CD4-positive, alpha-beta T cell treated with Interleukin-6 at 100 ng/mL for 8 hours (primary cell): ENCODE measurements around the gene HOGA1.
"Not testable (repeated sequence)": the region's sequence is repeated elsewhere in the genome, so short reads cannot be mapped to it uniquely, and the experiment has no call there.

Experiments used
- DNase-seq: peaks from one replicate; pipeline ENCODE4 v3.0.0-alpha.2; 2020; ENCODE audit warnings: mixed read lengths, low spot score

HOGA1 gene

GRCh38 chr10:97554336-97554735 is 29.9 kb upstream of the HOGA1 start:
- not testable (repeated sequence) for DNase-seq

GRCh38 chr10:97555541-97555940 is 28.6 kb upstream of the HOGA1 start:
- not testable (repeated sequence) for DNase-seq

GRCh38 chr10:97560731-97561381 is 23.3 kb upstream of the HOGA1 start:
- not testable (repeated sequence) for DNase-seq

GRCh38 chr10:97561386-97562077 is 22.7 kb upstream of the HOGA1 start:
- not testable (repeated sequence) for DNase-seq

- not testable (repeated sequence) for DNase-seq
These were observed 21.9 kb upstream of the HOGA1 start for GRCh38 chr10:97562329-97562728.

- DNase-seq: no peak
These were observed 20.9 kb upstream of the HOGA1 start for GRCh38 chr10:97563337-97563736.

GRCh38 chr10:97564776-97565175 is 19.4 kb upstream of the HOGA1 start:
- DNase-seq: no peak

GRCh38 chr10:97566336-97566996 is 17.7 kb upstream of the HOGA1 start:
- DNase-seq: no peak

GRCh38 chr10:97567891-97568290 is 16.3 kb upstream of the HOGA1 start:
- no peak for DNase-seq

- DNase-seq: no peak
These were observed 13.9 kb upstream of the HOGA1 start for GRCh38 chr10:97570146-97570788.

GRCh38 chr10:97570789-97571471 is 13.3 kb upstream of the HOGA1 start:
- DNase-seq: no peak

GRCh38 chr10:97571622-97572021 is 12.6 kb upstream of the HOGA1 start:
- no peak for DNase-seq

GRCh38 chr10:97572214-97572989 is 11.8 kb upstream of the HOGA1 start, which contains the start of gene ANKRD2:
TSS of gene ANKRD2 (plus strand) at chr10:97572779. CDS start at chr10:97572789, 10 bp downstream.
- peak; percentile 31 for DNase-seq

GRCh38 chr10:97573021-97573420 is 11.2 kb upstream of the HOGA1 start:
- no peak for DNase-seq

- DNase-seq: no peak
These were observed 10.5 kb upstream of the HOGA1 start for GRCh38 chr10:97573672-97574071.

GRCh38 chr10:97574374-97575126 is 9.6 kb upstream of the HOGA1 start:
- DNase-seq: no peak

GRCh38 chr10:97575127-97575668 is 9.0 kb upstream of the HOGA1 start:
- no peak for DNase-seq

GRCh38 chr10:97576487-97576886 is 7.7 kb upstream of the HOGA1 start:
- DNase-seq: not testable (repeated sequence)

- DNase-seq: no peak
These were observed 6.5 kb upstream of the HOGA1 start for GRCh38 chr10:97577701-97578100.
